ACHN (cell line): ENCODE results near the gene MATK.
"Not testable (repeated sequence)": the region's sequence is repeated elsewhere in the genome, so short reads cannot be mapped to it uniquely, and the experiment has no call there.

Experiments used
- DNase-seq: peaks from one replicate; pipeline ENCODE4 v3.0.0-alpha.2; 2015
- in situ Hi-C: cut with HindIII; loops from 2 replicates; pipeline ENCODE4 v1.10.0; 2017; ENCODE audit warnings: low sequenced_read_pairs, low pct_ligation_motif_present, low pct_unique_long_range_greater_than_20kb

The MATK gene

DNA sequence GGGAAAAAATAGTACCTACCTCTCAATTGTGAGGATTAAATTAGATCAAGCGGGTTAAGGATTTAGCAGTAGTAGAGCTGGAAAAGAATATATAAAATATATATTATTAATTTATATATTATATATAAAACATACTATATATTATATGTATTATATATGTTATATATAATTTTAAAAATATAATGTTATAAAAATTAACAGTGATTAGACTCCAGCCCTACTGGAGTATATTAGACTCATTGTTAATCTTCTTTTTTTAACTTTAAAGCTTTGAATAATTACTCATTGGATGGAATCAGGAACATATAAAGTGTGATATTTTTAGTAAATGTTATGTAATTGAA is 24.1 kb downstream of the MATK start:
- in situ Hi-C loops = no loop called here
- no peak for DNase-seq

DNA sequence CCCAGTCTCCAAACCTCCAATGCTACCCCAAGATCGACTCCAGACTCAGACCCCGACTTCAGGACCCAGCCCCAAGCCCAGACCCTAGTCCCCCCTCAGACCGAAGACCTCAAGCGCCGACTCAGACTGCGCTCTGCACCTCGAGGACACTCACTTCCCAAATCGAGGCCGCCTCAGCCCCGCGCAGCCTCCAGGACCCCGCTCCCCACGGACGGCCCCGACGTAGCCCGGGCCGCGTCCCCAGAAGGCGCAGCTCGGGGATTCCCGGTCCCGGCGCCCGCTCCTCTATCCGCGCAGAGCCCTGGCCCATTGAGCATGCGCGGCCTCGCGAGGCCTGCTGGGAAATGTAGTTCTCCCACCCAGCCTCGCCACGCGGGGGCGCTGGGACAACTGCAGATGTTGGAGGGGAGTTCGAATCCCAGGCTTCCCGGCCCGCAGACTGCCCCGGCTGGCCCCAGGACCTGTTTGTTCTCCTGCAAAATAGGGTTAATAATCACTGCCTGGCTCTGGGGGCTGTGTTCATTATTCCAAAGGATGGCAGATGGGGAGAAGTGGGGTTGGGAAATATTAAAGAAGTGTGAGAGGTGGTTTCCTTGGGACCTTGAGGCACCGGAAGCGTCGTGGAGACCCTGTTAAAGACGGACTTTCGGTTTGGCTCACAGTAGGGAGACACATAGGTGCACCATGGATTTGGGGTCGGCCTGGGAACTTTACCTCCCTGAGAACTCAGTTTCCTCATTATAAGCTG is 24.6 kb downstream of the MATK start, which contains the start of gene APBA3:
Gene APBA3 (minus strand): TSS at position 311 of the 748 bp plus-strand sequence. CDS start 1,428 bp downstream, outside the sequence.
- in situ Hi-C loops = no loop called here
- DNase-seq = peak; percentile 87

DNA sequence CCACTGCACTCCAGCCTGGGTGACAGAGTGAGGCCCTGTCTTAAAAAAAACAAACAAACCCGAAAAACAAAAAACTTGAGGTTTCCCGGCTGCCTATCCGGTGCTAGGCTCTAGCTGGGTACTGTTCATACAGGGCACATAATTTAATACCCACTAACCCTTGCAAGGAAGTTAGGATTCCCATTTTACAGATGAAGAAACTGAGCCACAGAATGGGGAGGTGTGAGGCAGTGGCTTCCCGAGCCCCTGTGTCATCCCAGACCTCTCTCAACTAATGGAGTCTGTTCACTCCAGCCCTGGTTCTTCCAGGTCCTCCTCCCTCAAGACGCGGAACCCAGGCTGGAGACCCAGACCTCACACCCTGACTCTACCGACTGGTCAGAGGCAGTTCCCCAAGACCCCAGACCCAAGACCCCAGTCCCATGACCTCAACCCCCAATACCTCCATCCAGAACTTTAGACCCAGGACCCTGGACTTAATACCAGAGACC is 25.3 kb downstream of the MATK start:
- DNase-seq = peak; percentile 10
- in situ Hi-C loops = no loop called here

DNA sequence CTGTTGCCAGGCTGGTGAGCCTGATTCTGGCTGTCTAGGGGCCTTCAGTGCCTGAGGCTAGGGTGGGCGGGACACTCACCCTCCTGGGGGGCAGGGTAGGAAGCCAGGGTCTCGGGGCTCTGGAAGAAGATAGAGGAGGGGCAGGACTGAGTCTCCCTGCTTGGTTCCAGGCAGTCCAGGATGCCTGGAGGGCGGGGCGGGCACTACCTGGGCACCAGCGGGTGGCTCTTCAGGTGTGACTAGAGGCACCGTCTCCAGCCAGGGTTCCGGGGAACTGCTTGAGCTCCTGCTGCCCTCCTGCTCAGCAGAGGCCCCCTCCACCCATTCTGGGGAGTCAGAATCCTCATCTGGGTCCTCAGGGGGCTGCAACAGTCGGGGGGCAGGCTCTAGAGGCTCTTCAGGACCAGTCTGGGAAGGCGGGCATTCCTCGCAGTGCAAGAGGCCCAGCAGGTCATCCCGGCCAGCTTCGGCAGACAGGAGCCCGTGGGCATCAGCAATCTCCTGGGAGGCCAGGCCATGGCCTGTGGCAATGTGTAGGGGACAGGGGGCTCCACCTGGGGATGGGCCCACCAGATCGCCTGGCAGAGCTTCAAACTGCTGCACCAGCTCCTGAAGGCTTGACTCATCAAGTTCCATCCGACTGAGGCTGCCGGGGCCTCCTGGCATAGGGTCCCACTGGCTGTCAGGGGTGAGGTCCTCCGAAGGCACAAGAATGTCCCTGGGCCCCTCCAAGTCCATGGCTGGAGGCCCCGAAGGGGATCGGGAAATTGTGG is 26.5 kb downstream of the MATK start:
- no peak for DNase-seq
- in situ Hi-C loops = no loop called here

DNA sequence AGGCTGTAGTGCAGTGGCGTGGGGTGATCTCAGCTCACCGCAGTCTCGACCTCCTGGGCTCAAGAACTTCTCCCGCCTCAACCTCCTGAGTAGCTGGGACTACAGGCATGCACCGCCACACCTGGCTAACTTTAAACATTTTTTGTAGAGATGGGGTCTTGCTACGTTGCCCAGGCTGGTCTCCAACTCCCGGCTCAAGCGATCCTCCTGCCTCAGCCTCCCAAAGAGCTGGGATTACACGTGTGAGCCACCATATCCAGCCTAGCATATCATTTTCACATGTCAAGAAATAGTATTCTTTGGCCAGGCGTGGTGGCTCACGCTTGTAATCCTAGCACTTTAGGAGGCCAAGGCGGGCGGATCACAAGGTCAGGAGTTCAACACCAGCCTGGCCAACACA is 27.9 kb downstream of the MATK start:
- DNase-seq, in situ Hi-C loops: not testable (repeated sequence)

DNA sequence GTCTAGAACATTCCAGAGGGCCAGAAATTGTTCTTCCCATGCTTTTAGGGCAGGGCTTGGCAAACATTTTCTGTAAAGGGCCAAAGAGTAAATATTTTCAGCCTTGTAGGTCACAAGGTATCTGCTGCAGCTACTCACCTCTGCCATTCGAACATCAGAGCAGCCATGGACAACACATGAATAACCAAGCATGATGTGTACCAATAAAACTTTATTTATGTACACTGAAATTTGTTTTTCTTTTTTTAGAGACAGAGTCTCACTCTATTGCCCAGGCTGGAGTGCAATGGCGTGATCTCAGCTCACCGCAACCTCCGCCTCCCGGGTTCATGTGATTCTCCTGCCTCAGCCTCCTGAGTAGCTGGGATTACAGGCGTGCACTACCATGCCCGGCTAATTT is 28.5 kb downstream of the MATK start:
- DNase-seq, in situ Hi-C loops: not testable (repeated sequence)

DNA sequence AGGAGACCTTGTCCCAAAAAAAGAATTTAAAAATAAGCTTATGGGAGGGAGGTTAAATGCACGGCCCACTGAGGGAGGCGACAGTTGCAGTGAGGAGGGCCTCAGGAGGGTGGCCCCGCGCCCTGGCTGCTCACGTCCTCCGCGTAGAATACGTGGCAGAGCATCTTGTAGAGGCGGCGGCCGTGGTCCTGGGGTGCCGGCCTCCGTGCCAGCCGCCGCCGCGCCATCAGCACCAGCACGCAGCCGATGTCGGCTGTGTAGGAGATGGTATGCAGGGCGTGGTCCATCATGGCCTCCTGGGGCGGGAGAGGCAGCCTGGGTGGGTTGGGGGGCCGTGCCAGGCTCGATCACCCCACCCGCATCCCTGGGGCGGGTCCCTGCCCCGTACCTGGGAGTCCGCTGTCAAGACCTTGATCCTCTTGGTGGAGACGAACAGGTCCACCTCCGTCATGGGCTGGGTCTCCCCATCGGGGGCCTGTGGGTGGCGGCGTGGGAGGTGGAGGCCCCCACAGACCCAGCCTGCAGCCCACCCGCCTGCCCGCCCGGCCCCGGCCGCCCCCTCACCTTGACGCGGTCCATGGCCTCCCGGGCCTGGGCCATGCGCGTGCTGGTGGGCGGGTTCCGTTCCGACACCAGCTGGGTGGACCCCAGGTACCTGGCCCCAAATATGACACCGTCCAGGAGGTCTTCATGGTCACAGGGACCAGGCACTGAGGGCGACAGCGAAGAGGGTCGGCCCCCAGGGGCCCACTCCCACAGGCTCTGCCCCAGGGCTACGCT is 32.4 kb downstream of the MATK start:
- in situ Hi-C loops = no loop called here
- DNase-seq = no peak

DNA sequence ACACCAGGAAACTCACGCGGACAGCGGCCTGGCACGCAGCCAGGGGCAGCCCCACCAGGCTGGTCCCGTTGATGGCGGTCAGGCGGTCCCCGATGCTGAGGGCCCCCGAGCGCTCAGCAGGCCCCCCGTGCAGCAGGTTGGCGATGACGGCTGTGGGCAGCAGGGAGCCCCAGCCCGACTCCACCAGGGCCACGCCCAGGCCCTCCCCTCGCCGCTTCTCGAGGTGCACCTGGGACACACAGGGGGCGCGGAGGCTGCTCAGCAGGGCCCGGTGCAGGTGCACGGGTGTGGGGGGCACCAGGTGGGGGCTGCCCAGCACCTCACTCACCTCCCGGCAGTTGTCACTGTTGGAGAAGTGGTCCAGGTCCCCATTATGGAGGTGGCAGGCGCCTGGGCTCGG is 33.7 kb downstream of the MATK start:
- DNase-seq = no peak
- in situ Hi-C loops = no loop called here

DNA sequence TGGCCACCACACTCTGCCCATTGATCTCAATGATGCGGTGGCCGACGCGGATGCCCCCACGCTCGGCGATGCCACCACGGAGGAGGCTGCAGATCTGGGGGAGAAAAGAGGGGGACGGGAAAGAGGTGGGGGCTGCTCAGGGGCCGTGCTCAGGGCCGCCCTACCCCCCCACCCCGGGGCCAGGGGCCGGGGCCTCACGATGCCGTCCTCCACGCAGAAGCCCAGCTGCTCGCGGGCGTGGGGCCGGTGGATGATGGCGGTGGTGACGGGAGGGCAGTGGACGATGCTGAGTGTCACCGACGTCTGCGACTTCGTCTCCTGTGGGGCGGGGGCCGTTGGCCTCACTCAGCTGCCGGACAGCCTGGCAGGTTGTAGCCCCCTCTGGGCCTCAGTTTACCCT is 34.9 kb downstream of the MATK start:
- in situ Hi-C loops = no loop called here
- DNase-seq = no peak

DNA sequence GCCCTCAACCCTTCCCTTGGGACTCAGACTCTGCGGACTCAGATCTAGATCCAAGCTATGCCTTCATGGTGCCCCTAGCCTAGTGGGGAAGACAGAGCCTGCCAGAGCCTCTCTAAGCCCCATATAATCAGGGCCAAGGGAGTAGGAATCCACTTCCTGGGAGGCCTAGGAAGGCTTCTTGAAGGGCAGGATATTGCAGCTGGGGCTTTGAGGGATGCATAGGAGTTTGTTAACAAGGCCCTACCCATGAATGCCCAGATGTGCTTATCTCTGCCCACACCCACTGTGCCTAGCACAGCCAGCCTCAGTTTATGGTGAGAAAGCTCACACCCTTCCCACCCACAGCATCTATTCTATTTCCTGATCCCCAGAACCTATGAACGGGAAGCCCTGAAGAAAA is 36.0 kb downstream of the MATK start:
- in situ Hi-C loops = no loop called here
- DNase-seq = no peak

DNA sequence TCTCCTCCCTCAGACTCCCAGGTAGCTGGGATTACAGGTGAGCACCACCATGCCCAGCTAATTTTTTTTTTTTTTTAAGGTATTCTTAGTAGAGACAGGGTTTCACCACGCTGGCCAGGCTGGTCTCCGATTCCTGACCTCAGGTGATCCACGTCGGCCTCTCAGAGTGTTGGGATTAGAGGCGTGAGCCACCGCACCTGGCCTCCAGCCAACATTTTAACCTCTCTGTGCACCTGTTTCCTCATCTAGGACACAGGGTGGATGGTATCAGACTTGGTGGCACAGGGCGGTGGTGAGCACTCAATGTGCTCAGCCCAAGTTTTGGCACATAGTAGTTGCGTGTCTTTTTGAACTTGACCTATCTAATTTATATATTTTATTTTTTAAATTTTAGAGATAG is 37.2 kb downstream of the MATK start:
- in situ Hi-C loops = no loop called here
- no peak for DNase-seq

DNA sequence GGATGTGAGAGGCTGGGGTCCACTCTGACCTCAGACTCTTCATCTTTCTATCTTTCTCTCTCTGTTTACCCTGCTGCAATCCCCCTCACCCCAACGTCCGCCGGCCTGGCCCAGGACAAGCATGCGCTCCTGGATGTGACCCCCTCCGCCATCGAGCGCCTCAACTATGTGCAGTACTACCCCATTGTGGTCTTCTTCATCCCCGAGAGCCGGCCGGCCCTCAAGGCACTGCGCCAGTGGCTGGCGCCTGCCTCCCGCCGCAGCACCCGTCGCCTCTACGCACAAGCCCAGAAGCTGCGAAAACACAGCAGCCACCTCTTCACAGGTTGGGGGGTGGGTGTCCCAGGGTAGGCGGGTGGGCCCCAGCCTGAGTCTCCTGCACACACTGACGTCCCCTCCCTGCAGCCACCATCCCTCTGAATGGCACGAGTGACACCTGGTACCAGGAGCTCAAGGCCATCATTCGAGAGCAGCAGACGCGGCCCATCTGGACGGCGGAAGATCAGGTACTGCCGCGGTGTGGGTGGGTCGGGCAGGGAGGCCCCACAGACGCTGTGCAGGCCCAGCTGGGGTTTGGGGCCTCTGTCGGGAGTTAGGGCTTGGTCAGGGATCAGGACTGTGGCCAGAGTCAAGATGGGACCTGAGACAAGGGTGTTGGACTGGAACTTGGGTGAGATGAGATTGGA is 39.7 kb downstream of the MATK start:
- DNase-seq = no peak
- in situ Hi-C loops = no loop called here

DNA sequence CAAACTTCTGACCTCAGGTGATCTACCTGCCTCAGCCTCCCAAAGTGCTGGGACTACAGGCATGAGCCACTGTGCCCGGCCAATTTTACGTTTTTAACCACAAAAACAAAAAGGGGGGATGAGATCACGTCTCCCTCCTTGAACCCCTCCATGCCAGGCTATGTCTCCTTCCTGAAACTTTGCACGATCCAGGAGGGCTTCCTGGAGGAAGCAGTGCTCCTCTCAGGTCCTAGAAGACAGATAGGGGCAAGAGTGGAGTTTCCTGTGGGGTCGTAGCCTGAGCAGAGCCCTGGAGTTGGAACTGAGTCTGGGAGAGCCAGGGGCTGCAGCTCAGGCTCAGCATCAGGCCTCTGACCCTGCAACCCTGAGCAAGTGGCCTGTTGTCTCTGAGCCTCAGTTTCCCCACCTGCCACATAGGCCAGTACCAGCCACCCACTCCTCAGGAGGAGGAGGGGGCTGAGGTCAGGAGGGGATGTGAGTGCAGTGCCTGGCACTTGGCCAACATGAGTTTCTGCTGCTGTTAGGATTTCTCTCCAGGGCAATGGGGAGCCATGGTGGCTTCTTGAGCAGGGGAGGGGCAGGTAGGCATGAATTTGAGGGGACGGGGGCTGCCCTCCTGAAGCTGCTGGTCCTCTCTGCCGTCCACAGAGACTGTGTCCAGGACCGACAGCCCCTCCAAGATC is 40.7 kb downstream of the MATK start:
- DNase-seq = no peak
- in situ Hi-C loops = no loop called here

DNA sequence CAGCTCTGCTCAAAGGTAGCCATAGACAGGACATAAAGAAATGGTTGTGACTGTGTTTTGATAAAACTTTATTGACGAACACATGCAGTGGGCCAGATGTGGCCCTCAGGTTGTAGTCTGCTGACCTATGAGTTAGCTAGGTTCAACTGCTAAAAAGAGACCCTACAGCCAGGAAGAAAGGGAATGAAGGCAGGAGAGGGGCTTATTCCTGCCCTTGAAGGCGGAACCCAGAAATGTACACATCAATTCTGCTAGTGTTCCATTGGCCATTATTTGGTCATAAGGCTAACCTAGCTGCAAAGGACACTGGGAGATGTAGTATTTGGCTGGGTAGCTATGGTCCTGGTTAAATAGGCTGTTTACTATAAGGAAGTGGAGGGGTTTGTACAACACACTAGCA is 42.7 kb downstream of the MATK start:
- no peak for DNase-seq
- in situ Hi-C loops = no loop called here

DNA sequence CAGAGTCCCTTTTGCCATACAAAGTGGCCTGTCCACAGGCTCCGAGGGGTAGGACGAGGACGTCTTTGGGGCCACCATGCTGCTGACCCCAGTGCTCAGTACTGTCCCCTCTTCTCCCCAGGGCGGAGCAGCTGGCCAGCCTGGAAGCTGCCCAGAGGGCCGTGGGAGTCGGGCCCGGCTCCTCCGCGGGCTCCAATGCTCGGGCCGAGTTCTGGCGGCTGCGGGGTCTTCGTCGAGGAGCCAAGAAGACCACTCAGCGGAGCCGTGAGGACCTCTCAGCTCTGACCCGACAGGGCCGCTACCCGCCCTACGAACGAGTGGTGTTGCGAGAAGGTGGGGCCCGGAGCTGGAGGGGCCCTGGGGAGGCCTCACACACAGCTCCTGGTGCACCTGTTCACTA is 45.8 kb downstream of the MATK start:
- DNase-seq = no peak
- in situ Hi-C loops = no loop called here

DNA sequence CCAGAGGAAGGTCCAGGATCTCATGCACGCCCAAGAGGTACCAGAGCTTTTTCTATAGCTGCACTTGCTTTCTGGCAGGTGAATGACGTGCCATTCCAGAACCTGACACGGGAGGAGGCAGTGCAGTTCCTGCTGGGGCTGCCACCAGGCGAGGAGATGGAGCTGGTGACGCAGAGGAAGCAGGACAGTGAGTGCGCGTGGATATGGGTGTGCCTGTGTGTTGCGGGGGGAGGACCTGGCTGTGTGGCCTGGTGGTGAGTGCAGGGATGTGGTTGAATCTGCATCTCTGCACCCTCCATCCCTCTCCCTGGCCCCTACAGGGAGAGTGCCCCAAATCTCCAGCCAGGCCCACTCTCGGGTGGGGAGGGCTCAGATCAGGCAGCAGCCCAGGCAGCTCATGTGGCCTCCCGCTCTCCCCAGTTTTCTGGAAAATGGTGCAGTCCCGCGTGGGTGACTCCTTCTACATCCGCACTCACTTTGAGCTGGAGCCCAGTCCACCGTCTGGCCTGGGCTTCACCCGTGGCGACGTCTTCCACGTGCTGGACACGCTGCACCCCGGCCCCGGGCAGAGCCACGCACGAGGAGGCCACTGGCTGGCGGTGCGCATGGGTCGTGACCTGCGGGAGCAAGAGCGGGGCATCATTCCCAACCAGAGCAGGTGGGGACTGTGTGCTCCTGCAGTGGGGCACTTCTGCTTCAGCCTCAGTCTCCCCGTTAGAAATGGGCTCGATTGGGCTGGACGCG is 47.5 kb downstream of the MATK start:
- no peak for DNase-seq
- in situ Hi-C loops = no loop called here

DNA sequence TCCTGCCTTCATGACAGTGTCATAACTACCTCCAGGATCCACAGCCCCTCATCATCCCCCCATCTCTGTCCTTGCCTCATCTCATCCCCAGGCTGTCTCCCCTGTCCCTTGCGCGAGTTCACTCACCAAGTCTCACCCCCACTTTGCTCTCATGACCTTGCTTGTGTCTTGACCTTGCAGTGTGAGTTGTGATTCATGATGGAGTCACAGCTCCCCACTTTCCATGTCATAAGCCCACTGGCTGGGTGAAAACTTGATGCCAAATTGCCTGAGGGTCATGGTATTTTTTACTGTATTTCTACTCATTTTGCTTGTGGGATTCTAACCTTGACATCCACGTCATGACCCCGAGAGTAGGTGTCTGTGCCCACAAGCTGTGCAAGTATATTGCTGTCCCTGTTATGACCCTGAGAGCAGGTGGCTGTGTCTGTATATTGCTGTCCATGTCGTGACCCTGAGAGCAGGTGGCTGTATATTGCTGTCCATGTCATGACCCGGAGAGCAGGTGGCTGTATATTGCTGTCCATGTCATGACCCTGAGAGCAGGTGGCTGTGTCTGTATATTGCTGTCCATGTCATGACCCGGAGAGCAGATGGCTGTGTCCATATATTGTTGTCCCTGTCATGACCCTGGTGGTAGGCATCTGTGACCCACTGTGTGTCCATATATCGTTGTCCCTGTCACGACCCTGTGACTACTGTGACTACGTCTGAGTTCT is 48.5 kb downstream of the MATK start:
- no peak for DNase-seq
- in situ Hi-C loops = no loop called here
